Pancreas (tissue), 10 donors: Measurements from ENCODE around the gene ELF4. TPM values are rescaled to one million over a fixed set of nuclear protein-coding genes. Genes with fewer than 3 reads are reported as not detected.
A peak's percentile ranks its signal among the peaks of the same experiment; 100 is the strongest.

Experiments
- ATAC-seq, 4 donors: fragments of 200-7000 bp; cut with Tn5 transposase; one replicate each; pipeline versions ENCODE4 v1.8.0 to v1.9.1; 2020; ENCODE audit warnings: mild to moderate bottlenecking in 4 of 4, moderate library complexity in 4 of 4
- DNase-seq, 6 donors: peaks; one replicate each; pipeline ENCODE4 v3.0.0-alpha.2; 2020
- FAIRE-seq: peaks from 2 replicates; lab custom pipeline; 2012; peaks lifted over from hg19 to GRCh38; lab: Jason Lieb, UNC
- H3K27ac ChIP-seq, 4 donors: fragments of 200-600 bp; sonication (generic); 1 replicate in 3 of 4; 2 replicates in 1 of 4; pipeline versions ENCODE4 v1.5.0 to v1.8.0; 2020
- H3K27me3 ChIP-seq, 4 donors: fragments of 200-600 bp; one replicate each; pipeline ENCODE4 v1.8.0; 2021
- H3K36me3 ChIP-seq, 3 donors: fragments of 200-600 bp; sonication (generic) in 1 of 3; one replicate each; pipeline versions ENCODE4 v1.5.0 to v1.8.0; 2020 to 2021
- H3K4me1 ChIP-seq, 3 donors: fragments of 200-600 bp; one replicate each; pipeline ENCODE4 v1.8.0; 2021
- H3K4me3 ChIP-seq, 4 donors: fragments of 200-600 bp; sonication (generic) in 2 of 4; one replicate each; pipeline versions ENCODE4 v1.5.0 to v1.8.0; 2020 to 2021
- H3K9me3 ChIP-seq, 4 donors: fragments of 200-600 bp; one replicate each; pipeline ENCODE4 v1.8.0; 2021
- WGBS, 2 donors: extraction: QIAGEN DNeasy Blood & Tissue Kit; methylation state at CpG; one replicate each; pipeline ENCODE4 v1.1.7; 2013; 5-methylcytosine and 5-hydroxymethylcytosine counted together
- intact Hi-C, 3 donors: fragments of 100-400 bp; cut with DNase I; formaldehyde crosslinking; loops; one replicate each; pipeline versions ENCODE4 v1.11.1 to v1.14.2; 2022
- polyA plus RNA-seq, 2 donors: library from polyadenylated mRNA; stranded (reverse); fragments of 200-250 nt; gene quantifications; one replicate each; pipeline ENCODE4 v1.2.3, GENCODE V29; 2013
- total RNA-seq, 6 donors: library from RNA; stranded (reverse); fragmentation: NEBNext Ultra II Directional in 4 of 6; extraction: Animal tissue kit (Norgen Biotek cat#: 25700) in 4 of 6; gene quantifications; one replicate each; pipeline versions ENCODE4 v1.2.1 to v1.2.4, GENCODE V29; 2021 to 2023
- TF ChIP-seq, protein P1 (sequence below), 4 donors: fragments of 200-600 bp; sonication (generic) in 3 of 4; IDR thresholded peaks; one replicate each; pipeline versions ENCODE4 v1.5.0 to v1.8.0; 2021; ENCODE audit warnings: antibody characterized with exemption in 4 of 4
- donor health status: healthy with polysubstance abuse.
- donor health status: DM: no; HTN: no; CAD: no; lungs with moderate emphysema.
- donor health status: DM: no; HTN: no; CAD: no.
- donor health status: control.
- donor health status: control.
- donor health status: Bipolar disorder and iron deficiency.
- donor health status: DM: yes; HTN: yes; CAD: no.
- donor health status: DM: no; HTN: no; CAD: no.
- donor health status: DM: no; HTN: no; CAD: no.
- donor health status: DM: yes; HTN: yes; CAD: no.

The ELF4 gene
- total and polyA plus RNA-seq, 8 donors: 1.1 to 4.6 (median 2.0) TPM

DNA sequence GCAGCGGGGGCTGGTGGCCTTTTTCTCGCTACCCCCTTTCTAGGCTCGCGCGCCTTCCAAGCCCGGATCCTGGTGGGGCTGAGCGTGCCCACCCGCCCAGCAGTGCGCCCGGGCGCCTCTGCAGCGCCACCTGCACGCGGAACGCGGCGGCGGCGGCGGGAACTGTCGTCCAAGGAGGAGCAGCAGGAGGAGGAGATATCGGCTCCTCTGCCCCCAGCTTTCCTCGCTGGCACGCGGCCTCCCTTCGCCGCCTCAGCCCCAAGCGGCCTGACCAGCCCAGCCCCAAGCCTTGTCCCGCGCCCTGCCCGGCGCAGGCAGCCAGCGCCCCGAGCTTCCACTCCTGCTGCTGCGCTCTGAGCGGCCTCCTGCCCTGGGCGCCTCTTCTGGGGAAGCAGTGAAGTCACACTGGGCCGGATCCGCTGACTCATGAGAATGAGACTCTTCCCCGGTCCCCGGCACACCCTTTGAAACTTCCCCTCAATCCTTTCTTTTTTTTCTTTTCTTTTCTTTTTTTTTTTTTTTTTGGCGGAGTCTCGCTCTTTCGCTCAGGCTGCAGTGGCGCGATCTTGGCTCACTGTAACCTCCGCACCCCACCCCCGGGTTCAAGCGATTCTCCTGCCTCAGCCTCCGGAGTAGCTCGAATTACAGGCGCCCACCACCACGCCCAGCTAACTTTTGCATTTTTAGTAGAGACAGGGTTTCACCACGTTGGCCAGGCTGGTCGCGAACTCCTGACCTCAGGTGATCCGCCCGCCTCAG, 10.6 kb upstream of the ELF4 start:
- no peak for FAIRE-seq
- intact Hi-C loops: no loop called here
- Histone ChIP-seq H3K4me1 (no peaks in the 10 kb centered on the region), H3K36me3 (no peaks in the 10 kb centered on the region), H3K4me3 (peak overlapping the region in 2 of 4 donors; percentile 27 to 39), H3K27ac (no peak overlapping the region), H3K27me3 (no peaks in the 10 kb centered on the region), H3K9me3 (no peaks in the 10 kb centered on the region)
- peak; percentile 64 to 86 (median 82) for ATAC-seq
- TF ChIP-seq, protein P1, sequence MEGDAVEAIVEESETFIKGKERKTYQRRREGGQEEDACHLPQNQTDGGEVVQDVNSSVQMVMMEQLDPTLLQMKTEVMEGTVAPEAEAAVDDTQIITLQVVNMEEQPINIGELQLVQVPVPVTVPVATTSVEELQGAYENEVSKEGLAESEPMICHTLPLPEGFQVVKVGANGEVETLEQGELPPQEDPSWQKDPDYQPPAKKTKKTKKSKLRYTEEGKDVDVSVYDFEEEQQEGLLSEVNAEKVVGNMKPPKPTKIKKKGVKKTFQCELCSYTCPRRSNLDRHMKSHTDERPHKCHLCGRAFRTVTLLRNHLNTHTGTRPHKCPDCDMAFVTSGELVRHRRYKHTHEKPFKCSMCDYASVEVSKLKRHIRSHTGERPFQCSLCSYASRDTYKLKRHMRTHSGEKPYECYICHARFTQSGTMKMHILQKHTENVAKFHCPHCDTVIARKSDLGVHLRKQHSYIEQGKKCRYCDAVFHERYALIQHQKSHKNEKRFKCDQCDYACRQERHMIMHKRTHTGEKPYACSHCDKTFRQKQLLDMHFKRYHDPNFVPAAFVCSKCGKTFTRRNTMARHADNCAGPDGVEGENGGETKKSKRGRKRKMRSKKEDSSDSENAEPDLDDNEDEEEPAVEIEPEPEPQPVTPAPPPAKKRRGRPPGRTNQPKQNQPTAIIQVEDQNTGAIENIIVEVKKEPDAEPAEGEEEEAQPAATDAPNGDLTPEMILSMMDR (IDR thresholded peaks at IDR 0.05): peak; percentile 18 to 34 (median 20)
- WGBS, 2 donors: 4 to 36% methylated on average over 54 to 58 of the region's 58 CpGs
- peak; percentile 40 to 83 (median 62) for DNase-seq

DNA sequence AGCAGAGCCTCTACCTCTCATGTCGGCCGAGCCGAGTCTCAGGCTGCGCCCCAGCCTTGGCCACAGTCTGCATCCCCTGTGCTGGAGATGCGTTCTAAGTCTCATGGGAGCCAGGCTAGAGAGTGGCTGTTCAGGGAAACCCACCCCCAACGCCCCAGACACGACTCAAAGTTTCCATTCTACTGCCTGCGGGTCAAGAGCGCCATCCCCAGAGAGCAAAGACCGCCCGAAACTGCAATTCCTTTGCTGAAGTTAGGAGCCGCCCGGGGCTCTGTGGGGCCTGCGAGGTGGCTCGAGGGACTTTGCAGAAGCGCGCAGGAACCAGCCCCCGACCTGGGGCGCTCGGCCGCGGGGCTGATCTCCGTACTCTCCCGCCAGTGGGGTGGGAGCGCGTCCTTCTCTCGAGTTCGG, 10.0 kb upstream of the ELF4 start:
- FAIRE-seq (no peak), DNase-seq (no peak), ATAC-seq (peak in 3 of 4 donors; percentile 2 to 18 (median 7))
- WGBS, 2 donors: 31 to 35% methylated on average over 28 of the region's 28 CpGs
- H3K27ac ChIP-seq: no peak overlapping the region
- TF ChIP-seq, protein P1 (IDR thresholded peaks at IDR 0.05): no peak
- no peaks in the 10 kb centered on the region for H3K9me3 ChIP-seq
- no peaks in the 10 kb centered on the region for H3K4me1 ChIP-seq
- no peaks in the 10 kb centered on the region for H3K27me3 ChIP-seq
- intact Hi-C loops: no loop called here
- H3K36me3 ChIP-seq: no peaks in the 10 kb centered on the region
- H3K4me3 ChIP-seq: peak overlapping the region in 2 of 4 donors; percentile 27 to 39

DNA sequence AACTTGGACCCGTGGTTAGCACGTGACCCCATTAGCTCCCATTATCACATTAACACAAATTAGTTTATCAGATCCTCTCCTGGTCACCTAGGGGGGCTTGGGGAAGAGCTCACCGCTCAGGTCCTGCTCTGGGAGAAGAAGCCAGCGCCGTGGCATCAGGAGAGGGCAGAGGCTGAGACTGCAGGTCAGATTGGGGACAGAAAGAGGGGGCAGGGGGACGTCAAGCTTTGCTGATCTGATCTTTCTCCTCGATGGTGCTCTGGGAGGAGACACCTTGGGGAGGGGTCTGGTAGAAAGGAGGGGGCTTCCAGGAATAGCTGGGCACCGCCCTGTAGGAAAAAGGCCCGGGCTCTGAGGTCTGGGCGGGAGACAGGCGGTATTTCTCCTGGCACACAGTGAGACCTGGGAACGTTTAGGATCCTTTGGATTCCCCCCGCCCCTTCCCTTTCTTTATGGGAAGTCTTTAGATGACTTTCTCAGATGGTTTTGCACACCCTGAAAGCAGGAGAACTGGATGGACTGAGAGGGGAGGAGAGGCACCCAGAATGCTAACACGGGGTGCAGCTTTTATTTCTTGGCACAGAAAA, 9.1 kb upstream of the ELF4 start:
- ATAC-seq: no peak
- no peaks in the 10 kb centered on the region for H3K27me3 ChIP-seq
- H3K27ac ChIP-seq: no peak overlapping the region
- no peaks in the 10 kb centered on the region for H3K9me3 ChIP-seq
- FAIRE-seq: no peak
- no peak for DNase-seq
- H3K4me3 ChIP-seq: no peak overlapping the region
- H3K4me1 ChIP-seq: no peaks in the 10 kb centered on the region
- H3K36me3 ChIP-seq: no peaks in the 10 kb centered on the region
- 54 to 58% methylated on average over 14 of the region's 14 CpGs for WGBS, 2 donors
- intact Hi-C loops: no loop called here
- TF ChIP-seq, protein P1 (IDR thresholded peaks at IDR 0.05): no peak

DNA sequence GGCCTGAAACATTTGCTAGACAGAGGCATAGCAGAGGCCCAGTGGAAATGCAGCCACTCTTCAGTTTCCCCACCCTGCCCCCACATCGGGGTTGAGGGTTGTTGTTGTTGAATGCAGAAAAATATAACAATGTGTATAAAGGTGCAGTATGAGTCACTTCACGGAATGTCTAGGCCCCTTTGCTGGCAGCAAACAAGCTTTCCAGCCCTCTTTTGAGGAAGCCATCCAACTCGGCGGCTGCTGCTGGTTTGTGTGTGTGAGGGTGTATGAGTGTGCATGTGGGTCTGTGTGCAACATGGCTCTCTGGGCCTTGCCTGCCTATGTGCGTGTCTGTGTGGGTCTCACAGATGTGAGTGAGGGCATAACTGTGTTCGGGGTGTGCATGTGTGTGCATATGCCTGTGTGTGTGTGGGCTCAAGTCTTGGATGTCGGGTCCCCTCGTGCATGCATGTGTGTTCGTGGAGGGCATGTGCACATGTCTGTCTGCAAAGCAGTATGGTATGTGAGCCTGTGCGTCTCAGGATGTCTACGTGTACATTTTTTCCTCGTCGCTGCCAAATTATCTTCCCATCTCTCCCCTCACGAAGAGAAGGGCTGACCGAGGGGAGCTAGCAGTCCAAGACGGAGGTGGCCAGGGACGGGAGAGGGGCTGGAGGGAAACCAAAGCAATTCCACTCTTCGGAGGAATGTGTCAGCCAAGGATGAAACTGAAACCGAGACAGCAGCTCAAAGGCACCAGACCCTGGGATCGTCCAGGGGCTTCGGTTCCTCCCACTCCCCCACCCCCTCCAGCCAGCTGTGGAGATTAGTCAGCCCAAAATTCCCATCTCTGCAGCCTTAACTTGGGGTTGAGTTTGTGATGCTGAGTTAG, 8.4 kb upstream of the ELF4 start:
- H3K27ac ChIP-seq: no peak overlapping the region
- FAIRE-seq: no peak

More for the DNA sequence above, 8.4 kb upstream of the ELF4 start:
- intact Hi-C loops: no loop called here
- Histone ChIP-seq H3K4me1 (no peaks in the 10 kb centered on the region), H3K4me3 (no peak overlapping the region), H3K27me3 (no peaks in the 10 kb centered on the region), H3K36me3 (no peaks in the 10 kb centered on the region), H3K9me3 (no peaks in the 10 kb centered on the region)
- 62 to 70% methylated on average over 21 of the region's 21 CpGs for WGBS, 2 donors
- ATAC-seq (no peak), DNase-seq (no peak)
- TF ChIP-seq, protein P1 (IDR thresholded peaks at IDR 0.05): no peak
